ENCODE data around the gene ODF2L. TPM values are rescaled to one million over a fixed set of nuclear protein-coding genes. Genes with fewer than 3 reads are reported as not detected.

The ODF2L gene
- total and polyA plus RNA-seq, 2 of the 4 experiments (the other 2 are of a cell fraction), result 10.4 to 12.3 TPM

DNA sequence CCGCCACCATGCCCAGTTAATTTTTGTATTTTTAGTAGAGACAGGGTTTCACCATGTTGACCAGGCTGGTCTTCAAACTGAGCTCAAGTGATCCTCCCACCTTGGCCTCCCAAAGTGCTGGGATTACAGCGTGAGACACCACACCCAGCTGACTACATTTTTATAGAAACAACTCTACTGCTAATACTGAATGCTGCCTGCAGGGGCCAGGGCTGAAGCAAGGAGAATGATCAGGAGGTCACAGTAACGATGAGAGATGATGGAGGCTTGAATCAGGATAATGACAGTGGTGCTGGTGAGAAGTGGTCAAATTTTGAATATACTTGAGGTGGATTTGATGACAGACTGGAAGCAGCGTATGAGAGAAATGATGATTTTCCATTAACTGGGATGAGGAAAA lies 33.3 kb downstream of the ODF2L start:
- Histone ChIP-seq H2AK9ac (replicated peaks; ENCODE audit: low read depth, low read length, poor library complexity) (no peak overlapping the region), H2BK20ac (ENCODE audit: low read depth, low read length) (no peak overlapping the region), H3K14ac (replicated peaks; ENCODE audit: low read depth, low read length) (no peak overlapping the region), H3K18ac (ENCODE audit: low read depth, low read length) (no peak overlapping the region), H2BK5ac (ENCODE audit: low read depth, low read length, poor library complexity, severe bottlenecking) (no peak overlapping the region), H4K8ac (ENCODE audit: low read depth in 2 of 2, low read length in 2 of 2) (no peak overlapping the region), H3K27me3 (ENCODE audit: control insufficient read depth, insufficient read depth, low read length) (no peaks in the 10 kb centered on the region), H3K27ac (ENCODE audit: insufficient read depth, low read length) (no peak overlapping the region), H4K91ac (ENCODE audit: insufficient read depth, low read depth, low read length) (no peak overlapping the region), H3K56ac (ENCODE audit: extremely low read depth, insufficient read depth, low read length) (no peak overlapping the region), H3K23ac (ENCODE audit: low read depth, low read length) (no peak overlapping the region), H3K4ac (ENCODE audit: low read depth, low read length) (no peak overlapping the region), H3K79me1 (ENCODE audit: low read depth in 1 of 2, low read length in 2 of 2) (no peaks in the 10 kb centered on the region; a peak in 1 of 4 replicates), H4K20me1 (ENCODE audit: insufficient read depth, low read length) (no peaks in the 10 kb centered on the region), H2BK15ac (ENCODE audit: low read depth, low read length) (no peak overlapping the region), H3K9me1 (ENCODE audit: insufficient read depth, low read length) (no peaks in the 10 kb centered on the region), H3K4me3 (ENCODE audit: insufficient read depth, low read depth, low read length) (no peak overlapping the region), H3K4me2 (ENCODE audit: low read depth, low read length) (no peak overlapping the region), H2AK5ac (ENCODE audit: low read depth, low read length) (no peak overlapping the region), H3K36me3 (ENCODE audit: control insufficient read depth, insufficient read depth, low read length) (peaks cover 3% of the 10 kb centered on the region; the same call in 1 of the 2 replicates), H4K5ac (ENCODE audit: low read depth, low read length) (no peak overlapping the region), H3K9ac (ENCODE audit: low read depth, low read length) (no peak overlapping the region), H3K4me1 (ENCODE audit: control insufficient read depth, insufficient read depth, low read length) (no peaks in the 10 kb centered on the region), H2AFZ (replicated peaks; ENCODE audit: low read length, poor library complexity) (no peak overlapping the region), H3K9me3 (ENCODE audit: control insufficient read depth, insufficient read depth, low read length) (no peaks in the 10 kb centered on the region), H2BK120ac (ENCODE audit: low read depth, low read length) (no peak overlapping the region)
- dilution Hi-C loops (cut with HindIII; ENCODE audit: low sequenced_read_pairs, unreplicated experiment), result no loop called here
- DNase-seq (no peak), ATAC-seq (ENCODE audit: low read depth) (no peak)
- CTCF ChIA-PET, result interaction anchor here (1.7 kb wide), 1 partner anchor 18 kb away, joined by 5 read pairs; no protein-coding TSS in a partner anchor
- TF ChIP-seq, protein P1, sequence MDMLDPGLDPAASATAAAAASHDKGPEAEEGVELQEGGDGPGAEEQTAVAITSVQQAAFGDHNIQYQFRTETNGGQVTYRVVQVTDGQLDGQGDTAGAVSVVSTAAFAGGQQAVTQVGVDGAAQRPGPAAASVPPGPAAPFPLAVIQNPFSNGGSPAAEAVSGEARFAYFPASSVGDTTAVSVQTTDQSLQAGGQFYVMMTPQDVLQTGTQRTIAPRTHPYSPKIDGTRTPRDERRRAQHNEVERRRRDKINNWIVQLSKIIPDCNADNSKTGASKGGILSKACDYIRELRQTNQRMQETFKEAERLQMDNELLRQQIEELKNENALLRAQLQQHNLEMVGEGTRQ (IDR thresholded peaks at IDR 0.05; ENCODE audit: low read depth, low read length), result no peak
- TF ChIP-seq RCOR1 (IDR thresholded peaks at IDR 0.05; ENCODE audit: insufficient replicate concordance, low read length) (no peak), MXI1 (IDR thresholded peaks at IDR 0.05; ENCODE audit: borderline replicate concordance, low read depth, low read length) (no peak), CHD1 (IDR thresholded peaks at IDR 0.05; ENCODE audit: low read depth, low read length) (no peak), POLR2A (IDR thresholded peaks at IDR 0.05; ENCODE audit: low read depth, low read length) (no peak), SMC3 (IDR thresholded peaks at IDR 0.05; ENCODE audit: low read depth, low read length) (no peak), RAD21 (IDR thresholded peaks at IDR 0.05; ENCODE audit: low read length) (no peak), NFE2L2 (IDR thresholded peaks at IDR 0.05; ENCODE audit: low read depth, low read length) (no peak), RFX5 (IDR thresholded peaks at IDR 0.05; ENCODE audit: low read depth, low read length) (no peak), BHLHE40 (IDR thresholded peaks at IDR 0.05; ENCODE audit: low read depth, low read length) (no peak), MAZ (IDR thresholded peaks at IDR 0.05; ENCODE audit: borderline replicate concordance, low read depth, low read length) (no peak), CEBPB (IDR thresholded peaks at IDR 0.05; ENCODE audit: low read depth, low read length) (no peak)
- TF ChIP-seq, protein P2, sequence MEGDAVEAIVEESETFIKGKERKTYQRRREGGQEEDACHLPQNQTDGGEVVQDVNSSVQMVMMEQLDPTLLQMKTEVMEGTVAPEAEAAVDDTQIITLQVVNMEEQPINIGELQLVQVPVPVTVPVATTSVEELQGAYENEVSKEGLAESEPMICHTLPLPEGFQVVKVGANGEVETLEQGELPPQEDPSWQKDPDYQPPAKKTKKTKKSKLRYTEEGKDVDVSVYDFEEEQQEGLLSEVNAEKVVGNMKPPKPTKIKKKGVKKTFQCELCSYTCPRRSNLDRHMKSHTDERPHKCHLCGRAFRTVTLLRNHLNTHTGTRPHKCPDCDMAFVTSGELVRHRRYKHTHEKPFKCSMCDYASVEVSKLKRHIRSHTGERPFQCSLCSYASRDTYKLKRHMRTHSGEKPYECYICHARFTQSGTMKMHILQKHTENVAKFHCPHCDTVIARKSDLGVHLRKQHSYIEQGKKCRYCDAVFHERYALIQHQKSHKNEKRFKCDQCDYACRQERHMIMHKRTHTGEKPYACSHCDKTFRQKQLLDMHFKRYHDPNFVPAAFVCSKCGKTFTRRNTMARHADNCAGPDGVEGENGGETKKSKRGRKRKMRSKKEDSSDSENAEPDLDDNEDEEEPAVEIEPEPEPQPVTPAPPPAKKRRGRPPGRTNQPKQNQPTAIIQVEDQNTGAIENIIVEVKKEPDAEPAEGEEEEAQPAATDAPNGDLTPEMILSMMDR (conservative IDR thresholded peaks at IDR 0.05; ENCODE audit: low read depth, low read length), result no peak
- TF ChIP-seq, protein P3, sequence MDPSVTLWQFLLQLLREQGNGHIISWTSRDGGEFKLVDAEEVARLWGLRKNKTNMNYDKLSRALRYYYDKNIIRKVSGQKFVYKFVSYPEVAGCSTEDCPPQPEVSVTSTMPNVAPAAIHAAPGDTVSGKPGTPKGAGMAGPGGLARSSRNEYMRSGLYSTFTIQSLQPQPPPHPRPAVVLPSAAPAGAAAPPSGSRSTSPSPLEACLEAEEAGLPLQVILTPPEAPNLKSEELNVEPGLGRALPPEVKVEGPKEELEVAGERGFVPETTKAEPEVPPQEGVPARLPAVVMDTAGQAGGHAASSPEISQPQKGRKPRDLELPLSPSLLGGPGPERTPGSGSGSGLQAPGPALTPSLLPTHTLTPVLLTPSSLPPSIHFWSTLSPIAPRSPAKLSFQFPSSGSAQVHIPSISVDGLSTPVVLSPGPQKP (IDR thresholded peaks at IDR 0.05; ENCODE audit: borderline replicate concordance, low read depth, low read length), result no peak
- intact Hi-C loops (cut with micrococcal nuclease), result loop anchor here (5.0 kb wide), 1 partner anchor 1086 kb away; the partner anchor contains the start of gene BCL10
- WGBS, 2 experiments (ENCODE audit: extremely low coverage in 2 of 2, insufficient read length in 1 of 2), result 100% methylated on average over 1 of the region's 4 CpGs; no CpG with 5 or more reads in 1 of the 2 experiments
- no TSS peak for BruUV-seq (replicated peaks)
- POLR2A ChIA-PET (ENCODE audit: unreplicated experiment), result no interaction called here
- in situ Hi-C loops (cut with MboI; ENCODE audit: low sequenced_read_pairs), result no loop called here

Data from IMR-90 (cell line).